ENCODE data around the gene SARS1. TPM values are rescaled to one million over a fixed set of nuclear protein-coding genes. Genes with fewer than 3 reads are reported as not detected.

The SARS1 gene
- total and polyA plus RNA-seq, 2 of the 13 experiments (the other 11 are each of a cell fraction or from before 2014, with no cell fraction given), result 103 to 134 TPM

DNA sequence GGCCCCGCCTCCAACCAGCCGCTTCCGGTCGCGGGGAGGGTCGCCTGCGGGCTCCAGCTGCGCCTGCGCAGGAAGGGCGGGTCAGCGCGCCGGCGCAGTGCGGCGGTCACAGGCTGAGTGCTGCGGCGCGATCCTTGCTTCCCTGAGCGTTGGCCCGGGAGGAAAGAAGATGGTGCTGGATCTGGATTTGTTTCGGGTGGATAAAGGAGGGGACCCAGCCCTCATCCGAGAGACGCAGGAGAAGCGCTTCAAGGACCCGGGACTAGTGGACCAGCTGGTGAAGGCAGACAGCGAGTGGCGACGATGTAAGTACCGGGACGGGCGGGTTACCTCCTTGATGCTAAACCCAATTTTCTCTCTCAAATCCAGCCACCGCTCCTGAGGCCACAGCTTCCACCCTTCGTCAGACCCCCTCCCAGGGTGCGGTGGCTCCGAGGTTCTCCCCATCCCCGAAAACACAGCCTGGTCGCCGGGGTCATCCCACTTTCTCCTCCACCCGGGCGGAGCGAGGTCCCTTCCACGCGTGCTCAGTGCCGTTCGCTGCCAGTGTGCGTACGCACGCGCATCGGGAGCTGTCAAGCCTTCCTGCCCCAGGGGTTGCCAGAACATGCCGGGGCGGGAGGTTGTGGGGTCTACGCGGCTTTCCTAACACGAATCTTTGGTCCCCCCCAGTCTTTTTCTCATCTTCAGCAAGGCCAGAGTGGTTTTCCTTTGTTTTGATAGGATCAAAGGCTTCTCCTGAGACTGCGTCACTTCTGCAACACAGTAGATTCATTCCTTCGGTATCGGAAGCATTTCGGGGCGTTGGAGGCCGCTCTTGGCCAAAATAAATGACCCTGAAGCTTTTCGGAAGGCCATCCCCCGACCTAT, at the start of gene SARS1 (continued):
- peak; percentile 12 for TF ChIP-seq XRCC5 (optimal IDR thresholded peaks at IDR 0.05; ENCODE audit: low read length)
- peak; percentile 81 for TF ChIP-seq ZNF501 (CRISPR knock-in tag; IDR thresholded peaks at IDR 0.05)
- no peak for TF ChIP-seq TBP (CRISPR knock-in tag; IDR thresholded peaks at IDR 0.05)
- TF ChIP-seq, protein P1, sequence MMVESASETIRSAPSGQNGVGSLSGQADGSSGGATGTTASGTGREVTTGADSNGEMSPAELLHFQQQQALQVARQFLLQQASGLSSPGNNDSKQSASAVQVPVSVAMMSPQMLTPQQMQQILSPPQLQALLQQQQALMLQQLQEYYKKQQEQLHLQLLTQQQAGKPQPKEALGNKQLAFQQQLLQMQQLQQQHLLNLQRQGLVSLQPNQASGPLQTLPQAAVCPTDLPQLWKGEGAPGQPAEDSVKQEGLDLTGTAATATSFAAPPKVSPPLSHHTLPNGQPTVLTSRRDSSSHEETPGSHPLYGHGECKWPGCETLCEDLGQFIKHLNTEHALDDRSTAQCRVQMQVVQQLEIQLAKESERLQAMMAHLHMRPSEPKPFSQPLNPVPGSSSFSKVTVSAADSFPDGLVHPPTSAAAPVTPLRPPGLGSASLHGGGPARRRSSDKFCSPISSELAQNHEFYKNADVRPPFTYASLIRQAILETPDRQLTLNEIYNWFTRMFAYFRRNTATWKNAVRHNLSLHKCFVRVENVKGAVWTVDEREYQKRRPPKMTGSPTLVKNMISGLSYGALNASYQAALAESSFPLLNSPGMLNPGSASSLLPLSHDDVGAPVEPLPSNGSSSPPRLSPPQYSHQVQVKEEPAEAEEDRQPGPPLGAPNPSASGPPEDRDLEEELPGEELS (CRISPR knock-in tag; IDR thresholded peaks at IDR 0.05), result no peak; the same call in 1 of the 2 replicates
- TF ChIP-seq, protein P2, sequence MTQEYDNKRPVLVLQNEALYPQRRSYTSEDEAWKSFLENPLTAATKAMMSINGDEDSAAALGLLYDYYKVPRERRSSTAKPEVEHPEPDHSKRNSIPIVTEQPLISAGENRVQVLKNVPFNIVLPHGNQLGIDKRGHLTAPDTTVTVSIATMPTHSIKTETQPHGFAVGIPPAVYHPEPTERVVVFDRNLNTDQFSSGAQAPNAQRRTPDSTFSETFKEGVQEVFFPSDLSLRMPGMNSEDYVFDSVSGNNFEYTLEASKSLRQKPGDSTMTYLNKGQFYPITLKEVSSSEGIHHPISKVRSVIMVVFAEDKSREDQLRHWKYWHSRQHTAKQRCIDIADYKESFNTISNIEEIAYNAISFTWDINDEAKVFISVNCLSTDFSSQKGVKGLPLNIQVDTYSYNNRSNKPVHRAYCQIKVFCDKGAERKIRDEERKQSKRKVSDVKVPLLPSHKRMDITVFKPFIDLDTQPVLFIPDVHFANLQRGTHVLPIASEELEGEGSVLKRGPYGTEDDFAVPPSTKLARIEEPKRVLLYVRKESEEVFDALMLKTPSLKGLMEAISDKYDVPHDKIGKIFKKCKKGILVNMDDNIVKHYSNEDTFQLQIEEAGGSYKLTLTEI (CRISPR knock-in tag; conservative IDR thresholded peaks at IDR 0.05), result no peak
- no peak for TF ChIP-seq ESRRA (CRISPR knock-in tag; IDR thresholded peaks at IDR 0.05; ENCODE audit: low read depth)
- TF ChIP-seq SOX5 (CRISPR knock-in tag; IDR thresholded peaks at IDR 0.05; ENCODE audit: borderline replicate concordance), result no peak; the same call in 1 of the 2 replicates
- 0 out of 2 replicates have a peak, but pooled peaks have one; percentile 63 for TF ChIP-seq ZNF879 (CRISPR knock-in tag; IDR thresholded peaks at IDR 0.05)
- TF ChIP-seq GFI1 (CRISPR knock-in tag; IDR thresholded peaks at IDR 0.05; ENCODE audit: borderline replicate concordance), result no peak
- no peak for TF ChIP-seq PTBP1 (IDR thresholded peaks at IDR 0.05; ENCODE audit: low read depth, low read length, poor library complexity, severe bottlenecking)
- TF ChIP-seq RELA (CRISPR knock-in tag; IDR thresholded peaks at IDR 0.05), result no peak
- peak; percentile 76; the same call in 2 of the 3 replicates for TF ChIP-seq MXI1 (IDR thresholded peaks at IDR 0.05; ENCODE audit: borderline replicate concordance, low read depth, low read length)
- no peak for TF ChIP-seq ZNF124 (CRISPR knock-in tag; IDR thresholded peaks at IDR 0.05)
- peak; percentile 60; the same call in 1 of the 2 replicates for TF ChIP-seq PAX8 (CRISPR knock-in tag; IDR thresholded peaks at IDR 0.05; ENCODE audit: borderline replicate concordance)
- TF ChIP-seq, protein P3, sequence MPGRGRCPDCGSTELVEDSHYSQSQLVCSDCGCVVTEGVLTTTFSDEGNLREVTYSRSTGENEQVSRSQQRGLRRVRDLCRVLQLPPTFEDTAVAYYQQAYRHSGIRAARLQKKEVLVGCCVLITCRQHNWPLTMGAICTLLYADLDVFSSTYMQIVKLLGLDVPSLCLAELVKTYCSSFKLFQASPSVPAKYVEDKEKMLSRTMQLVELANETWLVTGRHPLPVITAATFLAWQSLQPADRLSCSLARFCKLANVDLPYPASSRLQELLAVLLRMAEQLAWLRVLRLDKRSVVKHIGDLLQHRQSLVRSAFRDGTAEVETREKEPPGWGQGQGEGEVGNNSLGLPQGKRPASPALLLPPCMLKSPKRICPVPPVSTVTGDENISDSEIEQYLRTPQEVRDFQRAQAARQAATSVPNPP (CRISPR knock-in tag; IDR thresholded peaks at IDR 0.05), result no peak
- TF ChIP-seq NFE2L1 (CRISPR knock-in tag; IDR thresholded peaks at IDR 0.05; ENCODE audit: borderline replicate concordance), result no peak

Measured in HepG2 (cell line).